Fibroblast of skin of back (primary cell): ENCODE results near the gene TOMM20.

ENCODE experiments used
- DNase-seq: peaks from one replicate; pipeline ENCODE4 v3.0.0-alpha.2; 2013

Gene TOMM20

DNA sequence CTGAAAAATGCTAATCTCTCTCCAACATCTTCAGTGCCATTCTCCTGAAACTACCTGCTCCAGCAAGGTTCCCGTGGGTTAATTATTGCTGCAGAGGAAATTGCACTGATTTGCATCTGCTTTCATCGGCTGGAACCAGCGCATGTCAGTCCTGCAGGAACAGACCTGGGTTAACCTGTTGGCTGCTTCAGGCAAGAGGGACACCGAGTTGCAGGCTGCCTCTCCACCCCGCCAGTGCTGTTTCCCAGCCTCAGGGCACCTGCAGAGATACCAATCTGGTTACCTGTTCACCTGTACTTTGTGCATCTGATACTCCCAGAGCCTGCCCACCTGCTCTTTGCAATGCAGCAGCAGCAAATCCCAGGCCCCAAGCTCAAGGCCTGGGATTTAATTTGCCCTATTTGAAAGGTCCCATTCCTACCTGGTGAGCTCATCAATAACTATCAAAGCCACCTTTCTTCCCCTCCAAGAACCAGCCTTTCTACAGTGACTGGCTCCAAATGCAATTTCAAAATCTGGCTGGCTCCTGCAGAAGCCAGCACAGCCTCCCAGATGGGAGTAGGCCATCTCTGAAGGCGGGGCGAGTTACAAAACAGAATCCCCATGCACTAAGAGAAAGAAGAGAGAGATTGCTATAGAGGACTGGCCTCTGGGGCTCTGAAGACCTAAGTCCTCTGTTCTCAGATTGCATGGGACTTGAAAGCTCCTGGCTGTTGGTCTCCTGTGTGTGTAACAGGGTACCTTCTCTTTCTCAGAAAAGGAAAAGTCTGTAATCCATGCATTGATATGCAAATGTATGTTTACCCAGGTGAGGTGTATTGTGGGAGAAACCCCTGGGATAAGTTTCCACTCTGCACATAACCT is 67.8 kb downstream of the TOMM20 start:
- DNase-seq: no peak
